HepG2 (cell line): Measurements from ENCODE around the gene PAXX. TPM values are rescaled to one million over a fixed set of nuclear protein-coding genes. Genes with fewer than 3 reads are reported as not detected.

Source experiments
- ATAC-seq: fragments of 200-7000 bp; cut with Tn5 transposase; 3 replicates; pipeline ENCODE4 v1.9.1; 2020; ENCODE audit warnings: mild to moderate bottlenecking, moderate library complexity
- BruUV-seq: library from RNA; stranded (reverse); fragments of 400-500 nt; replicated peaks from 2 replicates; lab custom pipeline; 2021; lab: Mats Ljungman, UMichigan
- CTCF ChIA-PET: fragments of 300-600 bp; formaldehyde crosslinking; extraction: SDS; loops from one replicate; lab custom pipeline; 2021; ENCODE audit warnings: low total read pairs, inconsistent platforms, low intra/inter-chr PET ratio; lab: Yijun Ruan, JAX
- POLR2A ChIA-PET: fragments of 350-600 bp; sonication (Branson Sonifier 250); formaldehyde crosslinking; loops from one replicate; lab custom pipeline; 2020; ENCODE audit warnings: antibody characterized with exemption, inconsistent platforms; lab: Yijun Ruan, JAX
- DNase-seq: peaks from one replicate; pipeline ENCODE4 v3.0.0-alpha.2; 2015; ENCODE audit warnings: low spot score
- FAIRE-seq: peaks from 3 replicates; lab custom pipeline; 2011; peaks lifted over from hg19 to GRCh38; lab: Jason Lieb, UNC
- H2AFZ ChIP-seq: one replicate; pipeline ENCODE4 v1.6.1; 2011; ENCODE audit warnings: low read length, inconsistent platforms
- H3K27ac ChIP-seq: fragments of 300-600 bp; 3 replicates; pipeline ENCODE4 v1.8.0; 2011; ENCODE audit warnings: mixed run types, mild to moderate bottlenecking, mixed read lengths, low read length, inconsistent platforms; ENCODE audit not compliant: insufficient read depth; ENCODE audit errors: extremely low read length
- H3K27me3 ChIP-seq, 2 experiments: fragments of 200-600 bp in 1 of 2; 2 replicates in 1 of 2; 3 replicates in 1 of 2; pipeline versions ENCODE4 v1.6.0 to v1.8.0; 2011; ENCODE audit warnings: low read length in 2 of 2, mild to moderate bottlenecking in 2 of 2, moderate library complexity in 2 of 2, inconsistent platforms in 1 of 2; ENCODE audit not compliant: insufficient read depth in 2 of 2, control insufficient read depth in 1 of 2
- H3K36me3 ChIP-seq, 2 experiments: fragments of 200-600 bp in 1 of 2; replicated peaks in 1 of 2; 2 replicates in 1 of 2; 3 replicates in 1 of 2; pipeline versions ENCODE4 v1.5.1 to v1.8.0; 2011; ENCODE audit warnings: low read length in 2 of 2, inconsistent platforms in 1 of 2; ENCODE audit not compliant: insufficient read depth in 2 of 2, control insufficient read depth in 1 of 2
- H3K4me1 ChIP-seq: 2 replicates; pipeline ENCODE4 v1.5.1; 2012; ENCODE audit warnings: low read length, inconsistent platforms; ENCODE audit not compliant: insufficient read depth
- H3K4me2 ChIP-seq: 2 replicates; pipeline ENCODE4 v1.6.0; 2011; ENCODE audit warnings: low read depth, low read length, inconsistent platforms
- H3K4me3 ChIP-seq, 3 experiments: fragments of 200-600 bp in 1 of 3; sonication (generic), shearing (Covaris generic) in 1 of 3; replicated peaks in 1 of 3; 2 replicates each; pipeline ENCODE4 v1.5.1; 2011 to 2016; ENCODE audit warnings: low read length in 3 of 3, inconsistent platforms in 2 of 3, low read depth in 2 of 3, mild to moderate bottlenecking in 2 of 3, control low read depth in 1 of 3, mixed read lengths in 1 of 3; ENCODE audit not compliant: insufficient read depth in 1 of 3
- H3K79me2 ChIP-seq: one replicate; pipeline ENCODE4 v1.6.1; 2011; ENCODE audit warnings: low read length, inconsistent platforms; ENCODE audit not compliant: insufficient read depth
- H3K9ac ChIP-seq: 2 replicates; pipeline ENCODE4 v1.6.0; 2011; ENCODE audit warnings: mild to moderate bottlenecking, low read depth, low read length, inconsistent platforms; ENCODE audit not compliant: insufficient read depth
- H3K9me3 ChIP-seq: 2 replicates; pipeline ENCODE4 v1.5.1; 2012; ENCODE audit warnings: mild to moderate bottlenecking, low read length
- H4K20me1 ChIP-seq: 2 replicates; pipeline ENCODE4 v1.6.0; 2011; ENCODE audit warnings: inconsistent platforms, mild to moderate bottlenecking, low read length, moderate library complexity; ENCODE audit not compliant: insufficient read depth
- AGO1 ChIP-seq: fragments of 200-400 bp; formaldehyde crosslinking; IDR thresholded peaks from 2 replicates; pipeline ENCODE4 v1.6.1; 2017; ENCODE audit warnings: mild to moderate bottlenecking, low read depth, low read length, moderate library complexity; ENCODE audit not compliant: poor library complexity, severe bottlenecking
- AKNA ChIP-seq: sonication (generic); formaldehyde crosslinking; IDR thresholded peaks from 2 replicates; pipeline ENCODE4 v1.4.0; 2020; ENCODE audit warnings: missing genetic modification reagents, borderline replicate concordance
- CREBL2 ChIP-seq: sonication (generic); formaldehyde crosslinking; IDR thresholded peaks from 2 replicates; pipeline ENCODE4 v1.8.1; 2023; ENCODE audit warnings: missing genetic modification reagents, mild to moderate bottlenecking, borderline replicate concordance
- IKZF1 ChIP-seq: fragments of 450-650 bp; IDR thresholded peaks from 2 replicates; pipeline ENCODE4 v1.7.1; 2016
- NCOA1 ChIP-seq: sonication (generic); formaldehyde crosslinking; IDR thresholded peaks from 2 replicates; pipeline ENCODE4 v1.9.0; 2021; ENCODE audit warnings: missing genetic modification reagents
- NONO ChIP-seq, 2 experiments: fragments of 450-650 bp in 1 of 2; sonication (generic) in 1 of 2; formaldehyde crosslinking in 1 of 2; IDR thresholded peaks in 1 of 2; conservative IDR thresholded peaks in 1 of 2; 2 replicates each; pipeline versions ENCODE4 v1.6.1 to v1.8.0; 2017 to 2022; ENCODE audit warnings: mild to moderate bottlenecking in 1 of 2, missing genetic modification reagents in 1 of 2, moderate library complexity in 1 of 2
- POLR2G ChIP-seq: fragments of 200-400 bp; formaldehyde crosslinking; IDR thresholded peaks from 2 replicates; pipeline ENCODE4 v1.6.1; 2018; ENCODE audit warnings: mild to moderate bottlenecking, low read depth, low read length, moderate library complexity
- SCMH1 ChIP-seq: sonication (generic); formaldehyde crosslinking; IDR thresholded peaks from 2 replicates; pipeline ENCODE4 v1.9.0; 2021; ENCODE audit warnings: missing genetic modification reagents, mild to moderate bottlenecking, borderline replicate concordance
- TBP ChIP-seq: sonication (generic); formaldehyde crosslinking; IDR thresholded peaks from 2 replicates; pipeline ENCODE4 v1.5.0; 2020; ENCODE audit warnings: missing genetic modification reagents
- TRAFD1 ChIP-seq: sonication (generic); formaldehyde crosslinking; IDR thresholded peaks from 2 replicates; pipeline ENCODE4 v1.5.1; 2020; ENCODE audit warnings: missing genetic modification reagents, mild to moderate bottlenecking, borderline replicate concordance
- ZBTB34 ChIP-seq: sonication (generic); formaldehyde crosslinking; IDR thresholded peaks from 2 replicates; pipeline ENCODE4 v1.8.0; 2022; ENCODE audit warnings: mild to moderate bottlenecking, missing genetic modification reagents
- ZNF180 ChIP-seq: sonication (generic); formaldehyde crosslinking; IDR thresholded peaks from 2 replicates; pipeline ENCODE4 v1.4.0; 2020; ENCODE audit warnings: low read depth, missing genetic modification reagents, borderline replicate concordance
- ZNF354B ChIP-seq: sonication (generic); formaldehyde crosslinking; IDR thresholded peaks from 2 replicates; pipeline ENCODE4 v1.8.0; 2022; ENCODE audit warnings: mild to moderate bottlenecking, missing genetic modification reagents
- ZNF777 ChIP-seq: sonication (generic); formaldehyde crosslinking; IDR thresholded peaks from 2 replicates; pipeline ENCODE4 v1.4.0; 2020; ENCODE audit warnings: missing genetic modification reagents
- WGBS: methylation state at CpG from one replicate; pipeline ENCODE4 v1.1.6; 2017; ENCODE audit warnings: low lambda C conversion rate; 5-methylcytosine and 5-hydroxymethylcytosine counted together
- in situ Hi-C: cut with HindIII; loops from 2 replicates; pipeline ENCODE4 v1.10.0; 2017; ENCODE audit warnings: low pct_unique_long_range_greater_than_20kb; ENCODE audit not compliant: extremely low pct_ligation_motif_present
- intact Hi-C: fragments of 100-400 bp; cut with micrococcal nuclease; formaldehyde crosslinking; loops from one replicate; pipeline ENCODE4 v1.10.0; 2022; ENCODE audit not compliant: unreplicated experiment
- polyA plus RNA-seq, 8 experiments: library from polyadenylated mRNA; depleted of rRNA in 3 of 8; stranded (reverse) in 7 of 8; unstranded in 1 of 8; fragments of >200 nt; fragmentation: Illumina TruSeq in 4 of 8; extraction: Trizol in 4 of 8; gene quantifications; 2 replicates each; pipeline versions ENCODE4 v1.2.1 to v1.2.3, GENCODE V29; 2011 to 2016; ENCODE audit warnings: low read depth in 4 of 8, missing spikeins in 1 of 8, mixed read lengths in 1 of 8; ENCODE audit not compliant: insufficient read depth in 1 of 8
- total RNA-seq, 5 experiments: library from RNA; depleted of rRNA; stranded (reverse); fragments of >200 nt; fragmentation: Illumina TruSeq; extraction: Trizol; gene quantifications; 2 replicates each; pipeline ENCODE4 v1.2.3, GENCODE V29; 2016; ENCODE audit warnings: low read depth in 1 of 5

PAXX gene
- total and polyA plus RNA-seq, 2 of the 13 experiments (the other 11 are each of a cell fraction or from before 2014, with no cell fraction given): 14.0 to 31.9 TPM

- Histone ChIP-seq H3K27ac (no peak overlapping the region), H3K79me2 (peaks cover 3% of the 10 kb centered on the region), H2AFZ (no peak overlapping the region), H3K4me2 (no peak overlapping the region), H3K9me3 (no peaks in the 10 kb centered on the region), H3K4me1 (peaks cover 14% of the 10 kb centered on the region), H4K20me1 (no peaks in the 10 kb centered on the region), H3K9ac (no peak overlapping the region), H3K27me3 (peaks cover 1 to 13% of the 10 kb centered on the region in 2 experiments; a peak in 2 of 5 replicates)
- no TSS peak for BruUV-seq
- FAIRE-seq (no peak), ATAC-seq (no peak), DNase-seq (no peak)
- in situ Hi-C loops: no loop called here
- 65% methylated on average over 10 of the region's 14 CpGs for WGBS
- POLR2A ChIA-PET: interaction anchor here (0.9 kb wide), 1 partner anchor 100 kb away, joined by 3 read pairs; no protein-coding TSS in a partner anchor
- intact Hi-C loops: no loop called here
- no peak for TF ChIP-seq SCMH1 (CRISPR knock-in tag)
- TF ChIP-seq POLR2G: no peak
- no peak for TF ChIP-seq AGO1
- TF ChIP-seq TBP (CRISPR knock-in tag): no peak
- no peak for TF ChIP-seq NONO (IDR thresholded peaks at IDR 0.05)
- TF ChIP-seq NONO (CRISPR knock-in tag; conservative IDR thresholded peaks at IDR 0.05): no peak
- no peak for TF ChIP-seq ZNF777
- TF ChIP-seq ZNF180 (CRISPR knock-in tag): no peak
- TF ChIP-seq ZNF354B: no peak
- no peak for TF ChIP-seq TRAFD1 (CRISPR knock-in tag)
- no peak for TF ChIP-seq IKZF1
- TF ChIP-seq NCOA1 (CRISPR knock-in tag): no peak
- no peak for TF ChIP-seq AKNA (CRISPR knock-in tag)
- no peak for TF ChIP-seq CREBL2 (CRISPR knock-in tag)
- TF ChIP-seq ZBTB34 (CRISPR knock-in tag): no peak
- TF ChIP-seq, all 625 proteins: peak for 0
- no peaks in the 10 kb centered on the region for H3K36me3 ChIP-seq
- no peak overlapping the region for H3K4me3 ChIP-seq
- CTCF ChIA-PET: no interaction called here
These were observed 36.9 kb upstream of the PAXX start for GRCh38 chr9:136955202-136955942.
